Hepatocyte (in vitro differentiated cells): ENCODE measurements around the gene TIMM29.

Experiments
- CTCF ChIP-seq: fragments of 200-600 bp; sonication (generic); IDR thresholded peaks from 2 replicates; pipeline ENCODE4 v1.5.1; 2016; ENCODE audit warnings: antibody characterized with exemption, mild to moderate bottlenecking; ENCODE audit not compliant: poor library complexity
- EZH2 ChIP-seq: fragments of 200-600 bp; sonication (generic); IDR thresholded peaks from 2 replicates; pipeline ENCODE4 v1.6.1; 2016; ENCODE audit warnings: antibody characterized with exemption, mild to moderate bottlenecking, borderline replicate concordance
- EZH2phosphoT487 ChIP-seq: fragments of 200-600 bp; sonication (generic); IDR thresholded peaks from one replicate; pipeline ENCODE4 v1.6.1; 2018; ENCODE audit warnings: antibody characterized with exemption, mild to moderate bottlenecking, low read depth, moderate library complexity; ENCODE audit not compliant: unreplicated experiment, severe bottlenecking

- peak; percentile 67 for TF ChIP-seq CTCF
- TF ChIP-seq EZH2phosphoT487 = no peak
- no peak for TF ChIP-seq EZH2
Observed at GRCh38 chr19:10936661-10937084, 8.1 kb downstream of the TIMM29 start.
